ENCODE results near the gene KCNJ1. TPM values are rescaled to one million over a fixed set of nuclear protein-coding genes. Genes with fewer than 3 reads are reported as not detected.

KCNJ1 gene
- total RNA-seq (2021): not detected in 2 replicates
- percentile 11 among the genes with signal in this experiment for Bru-seq, nascent RNA
- percentile 15 among the genes with signal in this experiment for BruChase-seq, experiment 1, labeled RNA remaining after a 2-hour chase
- percentile 14 among the genes with signal in this experiment for BruChase-seq, experiment 2, labeled RNA remaining after a 6-hour chase
- long read RNA-seq: 0 reads

GRCh38 chr11:128867277-128867676 is at the start of gene KCNJ1:
KCNJ1 (minus strand) TSS chr11:128867296; CDS start chr11:128840243, 27,053 bp downstream.
- Histone ChIP-seq H3F3A (ENCODE audit: insufficient read depth, low read depth) (no peaks in the 10 kb centered on the region), H3K4me2 (no peak within 1 kb of the TSS), H3K27me3 (ENCODE audit: insufficient read depth, low read depth) (peaks cover 9% of the 10 kb centered on the region; the same call in 1 of the 2 replicates), H3K36me3 (ENCODE audit: low read depth) (no peaks in the 10 kb centered on the region), H3K9me2 (ENCODE audit: insufficient read depth) (no peaks in the 10 kb centered on the region), H3K4me1 (replicated peaks; ENCODE audit: insufficient read depth) (no peaks in the 10 kb centered on the region), H4K20me1 (ENCODE audit: insufficient read depth) (no peaks in the 10 kb centered on the region), H3K4me3 (no peak within 1 kb of the TSS), H3K9me3 (ENCODE audit: insufficient read depth, low read depth) (no peaks in the 10 kb centered on the region), H2AFZ (no peak within 1 kb of the TSS), H3K27ac (no peak within 1 kb of the TSS), H3K79me2 (ENCODE audit: low read depth) (no peaks in the 10 kb centered on the region)
- no peak for DNase-seq
- ChIA-PET CTCF (no interaction called here), POLR2A (ENCODE audit: unreplicated experiment) (no interaction called here)
- intact Hi-C loops (cut with micrococcal nuclease; ENCODE audit: unreplicated experiment): no loop called here
- BruUV-seq (replicated peaks): no TSS peak
- TF ChIP-seq CTCF (conservative IDR thresholded peaks at IDR 0.05) (no peak), EZH2 (IDR thresholded peaks at IDR 0.05; ENCODE audit: low read depth) (no peak)

GRCh38 chr11:128916681-128917080 is 49.6 kb upstream of the KCNJ1 start:
- Histone ChIP-seq H3K4me3 (no peak overlapping the region), H3K9me2 (ENCODE audit: insufficient read depth) (no peaks in the 10 kb centered on the region), H3K27me3 (ENCODE audit: insufficient read depth, low read depth) (peaks cover 39% of the 10 kb centered on the region), H3F3A (ENCODE audit: insufficient read depth, low read depth) (no peaks in the 10 kb centered on the region), H2AFZ (no peak overlapping the region), H4K20me1 (ENCODE audit: insufficient read depth) (no peaks in the 10 kb centered on the region), H3K4me2 (no peak overlapping the region), H3K79me2 (ENCODE audit: low read depth) (no peaks in the 10 kb centered on the region), H3K4me1 (replicated peaks; ENCODE audit: insufficient read depth) (no peaks in the 10 kb centered on the region), H3K36me3 (ENCODE audit: low read depth) (no peaks in the 10 kb centered on the region), H3K27ac (no peak overlapping the region), H3K9me3 (ENCODE audit: insufficient read depth, low read depth) (no peaks in the 10 kb centered on the region)
- ChIA-PET CTCF (interaction anchor here (0.5 kb wide), 1 partner anchor 11 kb away, joined by 3 read pairs; no protein-coding TSS in a partner anchor), POLR2A (ENCODE audit: unreplicated experiment) (no interaction called here)
- intact Hi-C loops (cut with micrococcal nuclease; ENCODE audit: unreplicated experiment): no loop called here
- TF ChIP-seq CTCF (conservative IDR thresholded peaks at IDR 0.05) (no peak), EZH2 (IDR thresholded peaks at IDR 0.05; ENCODE audit: low read depth) (no peak)
- no TSS peak for BruUV-seq (replicated peaks)
- DNase-seq: no peak

- Histone ChIP-seq H3K9me3 (ENCODE audit: insufficient read depth, low read depth) (no peaks in the 10 kb centered on the region), H3K79me2 (ENCODE audit: low read depth) (no peaks in the 10 kb centered on the region), H3K4me3 (no peak overlapping the region), H3K4me2 (no peak overlapping the region), H3F3A (ENCODE audit: insufficient read depth, low read depth) (no peaks in the 10 kb centered on the region), H2AFZ (no peak overlapping the region), H3K9me2 (ENCODE audit: insufficient read depth) (no peaks in the 10 kb centered on the region), H3K4me1 (replicated peaks; ENCODE audit: insufficient read depth) (no peaks in the 10 kb centered on the region), H4K20me1 (ENCODE audit: insufficient read depth) (no peaks in the 10 kb centered on the region), H3K27ac (no peak overlapping the region), H3K36me3 (ENCODE audit: low read depth) (no peaks in the 10 kb centered on the region), H3K27me3 (ENCODE audit: insufficient read depth, low read depth) (peaks cover 35% of the 10 kb centered on the region)
- no peak for DNase-seq
- ChIA-PET CTCF (no interaction called here), POLR2A (ENCODE audit: unreplicated experiment) (no interaction called here)
- TF ChIP-seq CTCF (conservative IDR thresholded peaks at IDR 0.05): no peak
- TF ChIP-seq EZH2 (IDR thresholded peaks at IDR 0.05; ENCODE audit: low read depth): no peak
- BruUV-seq (replicated peaks): no TSS peak
- intact Hi-C loops (cut with micrococcal nuclease; ENCODE audit: unreplicated experiment): no loop called here
Measured at GRCh38 chr11:128916037-128916572, 49.0 kb upstream of the KCNJ1 start.

Measured in PC-9 (cell line).